ENCODE measurements around the gene GPR183.

GPR183 gene

GRCh38 chr13:99299256-99299919 is 7.8 kb downstream of the GPR183 start:
- TF ChIP-seq, protein P1, sequence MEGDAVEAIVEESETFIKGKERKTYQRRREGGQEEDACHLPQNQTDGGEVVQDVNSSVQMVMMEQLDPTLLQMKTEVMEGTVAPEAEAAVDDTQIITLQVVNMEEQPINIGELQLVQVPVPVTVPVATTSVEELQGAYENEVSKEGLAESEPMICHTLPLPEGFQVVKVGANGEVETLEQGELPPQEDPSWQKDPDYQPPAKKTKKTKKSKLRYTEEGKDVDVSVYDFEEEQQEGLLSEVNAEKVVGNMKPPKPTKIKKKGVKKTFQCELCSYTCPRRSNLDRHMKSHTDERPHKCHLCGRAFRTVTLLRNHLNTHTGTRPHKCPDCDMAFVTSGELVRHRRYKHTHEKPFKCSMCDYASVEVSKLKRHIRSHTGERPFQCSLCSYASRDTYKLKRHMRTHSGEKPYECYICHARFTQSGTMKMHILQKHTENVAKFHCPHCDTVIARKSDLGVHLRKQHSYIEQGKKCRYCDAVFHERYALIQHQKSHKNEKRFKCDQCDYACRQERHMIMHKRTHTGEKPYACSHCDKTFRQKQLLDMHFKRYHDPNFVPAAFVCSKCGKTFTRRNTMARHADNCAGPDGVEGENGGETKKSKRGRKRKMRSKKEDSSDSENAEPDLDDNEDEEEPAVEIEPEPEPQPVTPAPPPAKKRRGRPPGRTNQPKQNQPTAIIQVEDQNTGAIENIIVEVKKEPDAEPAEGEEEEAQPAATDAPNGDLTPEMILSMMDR (IDR thresholded peaks at IDR 0.05; ENCODE audit: low read depth, low read length, missing control alignments): no peak
- no peak overlapping the region for H3K4me3 ChIP-seq (ENCODE audit: low read depth, low read length)
- DNase-seq (ENCODE audit: low read depth): no peak
- in situ Hi-C loops (cut with HindIII; ENCODE audit: low sequenced_read_pairs): no loop called here

GRCh38 chr13:99298056-99298455 is 9.1 kb downstream of the GPR183 start:
- TF ChIP-seq, protein P1 (IDR thresholded peaks at IDR 0.05; ENCODE audit: low read depth, low read length, missing control alignments): no peak
- no peak for DNase-seq (ENCODE audit: low read depth)
- H3K4me3 ChIP-seq (ENCODE audit: low read depth, low read length): no peak overlapping the region
- in situ Hi-C loops (cut with HindIII; ENCODE audit: low sequenced_read_pairs): no loop called here

DNA sequence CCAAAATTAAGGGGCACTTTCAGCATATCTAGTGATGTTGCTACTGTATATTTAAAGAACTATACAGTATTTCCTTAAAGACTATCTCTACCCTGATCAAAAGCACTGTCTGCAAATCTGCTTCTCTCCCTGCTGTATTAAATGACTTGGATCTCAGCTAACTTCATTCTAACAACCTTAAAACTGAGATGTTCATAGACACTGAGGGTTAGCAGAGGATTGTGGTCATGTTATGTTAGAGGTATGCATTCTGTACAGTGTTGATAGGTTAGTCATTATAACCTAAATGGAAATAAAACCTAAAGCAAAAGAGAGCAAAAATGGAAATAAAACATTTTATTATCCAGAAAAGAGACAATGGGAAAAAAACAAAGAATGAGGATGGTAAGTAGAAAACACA is 9.9 kb downstream of the GPR183 start:
- TF ChIP-seq, protein P1 (IDR thresholded peaks at IDR 0.05; ENCODE audit: low read depth, low read length, missing control alignments): no peak
- no peak overlapping the region for H3K4me3 ChIP-seq (ENCODE audit: low read depth, low read length)
- no peak for DNase-seq (ENCODE audit: low read depth)
- in situ Hi-C loops (cut with HindIII; ENCODE audit: low sequenced_read_pairs): no loop called here

DNA sequence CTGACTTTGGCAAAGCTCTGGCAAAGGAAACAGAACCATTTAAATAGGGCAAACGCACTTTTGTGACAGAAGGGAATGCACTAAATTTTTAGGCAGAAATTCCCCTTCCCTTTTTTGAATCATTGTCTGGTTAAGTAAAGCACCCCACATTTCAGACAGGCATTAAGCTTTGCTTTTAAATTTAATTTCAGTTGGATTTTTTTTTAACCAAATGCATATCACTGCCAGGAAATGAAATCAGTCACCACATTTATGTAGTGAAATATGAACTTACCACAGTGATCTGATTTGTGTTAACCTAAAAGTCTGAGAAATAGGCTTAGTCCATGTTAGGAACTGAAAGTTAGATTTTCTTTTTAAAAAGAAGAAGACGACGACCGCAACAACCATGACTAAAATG is 10.8 kb downstream of the GPR183 start:
- TF ChIP-seq, protein P1 (IDR thresholded peaks at IDR 0.05; ENCODE audit: low read depth, low read length, missing control alignments): no peak
- in situ Hi-C loops (cut with HindIII; ENCODE audit: low sequenced_read_pairs): no loop called here
- no peak overlapping the region for H3K4me3 ChIP-seq (ENCODE audit: low read depth, low read length)
- DNase-seq (ENCODE audit: low read depth): no peak

DNA sequence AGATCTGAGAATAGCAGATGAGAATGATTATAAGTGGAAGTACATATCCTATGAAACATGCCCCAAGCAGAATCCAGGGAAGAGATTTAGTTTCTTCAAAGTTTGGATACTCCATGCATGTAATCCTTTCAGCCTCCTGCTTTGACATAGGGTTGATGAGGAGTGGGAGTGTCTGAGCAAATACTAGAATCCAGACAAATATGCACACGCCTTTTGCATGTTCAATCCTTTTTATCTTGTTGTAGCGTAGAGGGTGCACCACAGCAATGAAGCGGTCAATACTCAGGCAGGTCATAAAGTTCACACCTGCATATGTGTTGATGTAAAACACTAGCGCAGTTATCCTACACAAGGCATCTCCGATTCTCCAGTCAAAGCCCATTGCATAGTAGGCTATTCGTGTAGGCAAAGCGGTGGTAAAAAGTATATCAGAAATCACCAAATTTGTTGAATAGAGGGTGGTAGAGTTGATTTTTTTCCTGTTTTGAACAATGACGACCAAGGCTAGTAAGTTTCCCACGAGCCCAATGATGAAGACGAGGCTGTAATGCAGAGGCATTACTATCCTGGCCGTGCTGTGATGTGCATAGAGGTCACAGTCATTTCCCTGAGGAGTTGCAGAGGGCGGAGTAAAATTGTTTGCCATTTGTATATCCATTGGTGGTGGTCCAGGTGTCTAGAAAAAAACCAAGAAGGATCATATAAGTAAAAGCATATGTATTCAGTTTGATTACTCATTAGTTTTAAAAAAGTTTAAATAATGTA is 11.5 kb downstream of the GPR183 start:
- TF ChIP-seq, protein P1 (IDR thresholded peaks at IDR 0.05; ENCODE audit: low read depth, low read length, missing control alignments): no peak
- DNase-seq (ENCODE audit: low read depth): no peak
- in situ Hi-C loops (cut with HindIII; ENCODE audit: low sequenced_read_pairs): no loop called here
- no peak overlapping the region for H3K4me3 ChIP-seq (ENCODE audit: low read depth, low read length)

DNA sequence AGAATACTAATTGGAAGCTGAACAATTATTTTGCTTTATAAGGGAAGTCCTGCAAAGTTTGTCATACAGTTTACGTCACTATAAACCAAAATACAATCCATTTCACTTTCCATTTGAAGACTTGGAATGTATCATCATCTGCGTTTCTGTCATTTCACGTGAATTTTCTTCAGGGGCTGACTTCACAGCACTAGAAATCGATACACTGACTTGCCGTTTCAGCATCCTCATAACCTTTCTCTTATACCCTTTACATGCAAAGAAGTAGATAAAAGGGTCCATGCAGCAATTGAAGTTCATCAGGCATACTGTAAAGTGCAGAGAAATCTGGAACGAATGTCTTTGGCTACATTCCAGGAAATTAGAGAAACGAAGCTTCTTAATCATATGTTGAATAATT is 12.2 kb downstream of the GPR183 start:
- in situ Hi-C loops (cut with HindIII; ENCODE audit: low sequenced_read_pairs): no loop called here
- DNase-seq (ENCODE audit: low read depth): no peak
- TF ChIP-seq, protein P1 (IDR thresholded peaks at IDR 0.05; ENCODE audit: low read depth, low read length, missing control alignments): no peak
- H3K4me3 ChIP-seq (ENCODE audit: low read depth, low read length): no peak overlapping the region
